COLO829 (cell line): ENCODE results near the gene CLSTN2.
A peak's percentile ranks its signal among the peaks of the same experiment; 100 is the strongest.

ENCODE experiments used
- DNase-seq: peaks from one replicate; pipeline ENCODE4 v3.0.0; 2012; ENCODE audit warnings: low spot score

The CLSTN2 gene

DNA sequence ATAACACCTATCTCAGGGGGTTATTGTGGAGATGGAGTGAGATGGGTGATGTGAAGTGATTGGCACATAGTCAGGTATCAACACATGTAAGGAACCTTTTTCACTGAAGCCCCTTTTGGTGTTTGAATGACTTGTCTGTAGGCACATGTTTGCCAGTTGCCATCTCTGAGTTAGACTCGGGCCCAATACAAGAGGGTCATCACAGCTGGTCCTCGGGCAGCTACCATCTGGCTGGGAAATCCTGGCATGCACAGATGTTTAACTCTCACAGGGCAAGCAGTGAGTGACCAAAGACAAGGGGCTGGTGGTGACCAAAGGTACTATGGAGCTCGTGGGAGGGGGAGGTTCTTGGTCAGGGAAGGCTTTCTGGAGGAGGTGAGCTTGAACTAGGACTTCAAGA lies 118.8 kb downstream of the CLSTN2 start:
- DNase-seq = no peak

DNA sequence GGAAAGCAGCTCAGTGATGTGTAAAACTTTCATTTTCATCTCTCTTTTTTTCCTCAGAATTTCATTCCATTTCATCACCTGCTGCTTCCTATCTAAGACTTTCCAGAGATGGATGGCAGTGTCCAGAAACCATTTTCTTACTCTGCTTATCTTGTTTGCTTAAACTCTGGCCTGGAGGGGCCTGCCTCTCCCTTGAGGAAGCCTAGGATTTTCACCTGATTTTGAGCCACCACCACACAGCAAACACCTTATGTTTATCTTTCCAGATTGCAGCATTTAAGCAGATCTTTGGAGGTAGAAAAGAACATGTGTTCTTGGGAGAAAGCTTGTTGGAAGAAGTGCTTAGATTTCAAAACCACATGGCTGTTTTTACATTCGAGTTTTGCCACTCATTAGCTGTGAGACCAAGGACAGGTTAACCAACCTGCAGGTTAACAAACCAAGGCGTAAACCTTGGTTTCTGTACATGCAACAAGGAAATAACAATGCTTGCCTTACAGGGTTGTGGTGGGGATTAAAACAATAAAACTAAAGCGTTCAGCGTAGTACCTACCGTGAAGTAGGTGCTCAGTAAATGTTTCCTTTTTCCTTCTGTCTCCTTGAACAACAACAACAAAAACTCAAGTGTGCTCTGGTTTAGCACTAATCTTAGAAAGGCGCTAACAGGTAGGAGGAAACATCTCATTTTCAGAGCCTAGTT lies 120.3 kb downstream of the CLSTN2 start:
- no peak for DNase-seq

DNA sequence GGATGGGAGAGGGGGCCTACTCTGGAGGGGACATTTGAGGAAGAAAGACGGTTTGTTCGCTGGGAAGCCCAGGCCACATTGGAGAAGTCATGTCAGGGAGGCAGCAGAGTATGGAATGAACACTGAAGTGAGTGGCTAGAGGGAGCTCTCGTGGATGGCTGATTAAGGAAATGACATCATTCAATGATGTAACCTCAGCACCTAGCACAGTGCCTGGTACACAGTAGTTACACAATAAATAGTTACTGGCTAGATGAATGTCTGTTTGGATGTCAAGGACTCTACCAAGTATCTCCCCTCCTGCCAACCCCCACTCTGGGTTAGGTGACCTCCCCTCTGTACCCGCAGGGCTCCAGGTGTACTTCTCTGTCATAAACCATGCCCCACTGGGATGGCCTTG lies 121.1 kb downstream of the CLSTN2 start:
- no peak for DNase-seq

DNA sequence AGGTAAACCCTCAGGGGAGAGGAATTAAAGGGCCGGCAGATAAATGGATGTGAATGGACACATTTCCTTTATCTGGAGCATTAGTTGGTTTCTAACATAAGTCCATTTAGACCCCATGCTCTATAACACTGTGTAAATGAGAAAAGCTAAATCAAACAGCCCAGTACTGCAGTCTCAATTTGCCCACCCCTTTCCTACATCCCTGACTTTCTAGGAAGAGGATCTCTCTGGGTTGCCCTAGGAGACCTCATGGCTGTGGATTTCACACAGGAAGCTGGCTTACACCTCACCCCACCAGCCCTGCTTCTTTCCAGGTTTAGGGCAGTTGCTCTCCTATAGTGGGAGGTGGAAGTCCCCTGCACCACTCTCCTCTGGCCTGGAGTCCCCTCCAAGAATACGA lies 126.2 kb downstream of the CLSTN2 start:
- no peak for DNase-seq

DNA sequence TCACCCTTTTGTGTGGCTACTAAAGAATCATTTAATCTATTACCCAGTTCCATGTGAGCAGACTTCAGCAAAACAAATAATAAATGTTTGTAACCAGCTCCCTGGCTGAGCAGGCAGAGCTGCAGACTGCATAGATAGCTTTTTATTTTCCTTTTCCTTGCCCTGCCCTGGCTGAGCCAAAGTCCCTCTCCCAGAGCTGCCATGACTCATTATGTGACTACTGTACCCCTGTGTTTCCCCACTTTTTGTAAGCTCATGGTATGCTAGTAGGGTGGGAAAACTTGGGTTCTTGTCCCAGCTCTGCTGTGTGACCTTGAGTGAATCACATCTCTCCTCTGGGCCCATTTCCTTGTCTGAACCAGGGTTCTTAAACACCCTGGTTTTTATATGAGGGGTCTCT lies 127.5 kb downstream of the CLSTN2 start:
- no peak for DNase-seq

DNA sequence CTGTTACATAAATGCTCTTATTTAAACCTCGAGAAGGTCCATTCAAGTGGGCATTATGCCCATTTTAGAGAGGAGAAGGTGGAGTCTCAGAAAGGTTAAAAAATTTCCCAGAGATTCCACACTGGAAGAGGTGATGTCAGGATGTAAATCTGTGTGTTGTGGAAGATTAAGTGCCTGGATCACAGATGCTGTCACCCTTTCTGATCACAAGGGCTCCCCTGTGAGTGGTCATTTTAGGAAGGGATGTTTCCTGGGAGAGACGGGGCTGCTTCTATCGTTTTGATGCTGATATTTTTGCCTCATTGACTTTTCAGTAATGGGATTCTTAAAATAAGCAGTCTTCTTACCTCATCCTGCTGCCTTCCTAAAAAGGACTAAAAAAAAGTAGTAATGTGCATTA lies 132.5 kb downstream of the CLSTN2 start:
- DNase-seq = no peak

DNA sequence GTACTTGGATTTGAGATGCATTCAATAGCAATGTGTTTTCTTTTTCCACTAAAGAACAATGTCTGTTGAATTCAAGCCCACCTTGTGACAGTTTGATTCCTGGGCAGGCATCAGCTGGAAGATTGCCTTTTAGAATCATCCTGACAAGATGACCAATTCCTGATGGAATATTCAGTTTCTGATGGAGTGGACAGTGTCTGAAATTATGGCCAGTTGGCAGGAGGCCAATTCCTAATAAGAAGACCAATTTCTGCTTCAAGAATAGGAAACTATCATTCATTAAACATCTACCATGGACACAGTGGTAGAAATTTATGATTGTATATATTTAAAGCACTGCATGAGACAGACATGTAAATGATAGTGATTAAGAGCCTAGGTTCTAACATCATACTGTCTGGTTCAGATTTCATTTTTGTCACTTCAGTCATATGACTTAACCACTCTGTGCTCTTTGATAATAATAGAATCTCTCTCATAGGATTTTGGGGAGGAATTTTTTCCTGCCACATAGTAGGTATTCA lies 133.6 kb downstream of the CLSTN2 start:
- DNase-seq = no peak

DNA sequence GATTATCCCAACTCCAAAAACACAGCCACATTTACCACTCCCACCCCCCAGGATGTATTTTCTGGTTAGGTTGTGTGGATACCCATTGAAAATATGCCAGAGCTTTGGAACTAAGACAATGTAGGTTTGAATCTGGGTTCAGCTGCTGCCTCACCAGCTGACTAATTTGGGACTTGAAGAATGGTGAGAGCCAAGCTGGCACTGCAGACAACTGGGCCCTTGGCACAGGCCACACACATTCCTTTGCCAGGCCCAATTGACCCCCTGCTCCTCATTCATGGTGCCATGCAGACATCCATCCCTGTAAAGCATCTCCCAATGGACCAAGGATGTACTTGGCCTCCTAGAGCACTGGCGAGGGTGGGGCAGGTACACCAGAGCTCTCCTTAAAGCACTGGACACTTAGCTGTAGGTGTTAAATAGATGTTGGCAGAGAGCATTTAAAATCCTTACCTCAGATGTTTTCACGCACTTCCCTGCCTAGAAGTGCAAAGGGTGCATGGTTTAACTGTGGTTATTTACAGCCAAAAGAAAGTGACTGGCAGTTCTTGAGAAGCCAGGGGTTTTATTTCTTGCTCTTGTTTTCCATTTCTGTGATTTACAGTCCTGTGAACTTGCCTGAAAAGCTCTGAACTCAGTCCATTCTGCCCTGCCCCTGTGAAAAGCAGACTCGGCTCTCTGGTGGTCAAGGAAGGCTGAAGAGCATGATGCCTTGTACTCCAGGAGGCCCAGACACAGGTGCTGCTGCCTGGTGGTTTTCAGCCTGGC lies 138.5 kb downstream of the CLSTN2 start:
- DNase-seq = no peak

DNA sequence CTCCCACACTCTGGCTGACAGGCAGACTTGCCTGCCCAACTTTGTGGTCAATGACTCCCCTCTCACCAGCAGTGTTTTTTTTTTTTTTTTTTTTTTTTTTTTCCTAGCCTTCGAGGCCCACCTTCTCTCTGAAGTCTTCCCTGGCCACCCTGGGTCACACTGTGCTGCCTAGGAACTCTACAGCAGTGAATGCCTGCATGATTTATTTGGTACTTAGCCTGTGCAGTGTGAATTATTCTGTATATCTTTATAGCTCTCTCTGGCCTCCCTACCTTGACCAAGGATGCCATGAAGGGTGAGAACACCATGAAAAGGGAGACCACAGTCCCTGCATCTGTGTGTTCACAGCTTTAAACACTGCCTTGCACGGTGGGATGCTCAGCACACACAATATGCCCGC lies 141.6 kb downstream of the CLSTN2 start:
- no peak for DNase-seq

DNA sequence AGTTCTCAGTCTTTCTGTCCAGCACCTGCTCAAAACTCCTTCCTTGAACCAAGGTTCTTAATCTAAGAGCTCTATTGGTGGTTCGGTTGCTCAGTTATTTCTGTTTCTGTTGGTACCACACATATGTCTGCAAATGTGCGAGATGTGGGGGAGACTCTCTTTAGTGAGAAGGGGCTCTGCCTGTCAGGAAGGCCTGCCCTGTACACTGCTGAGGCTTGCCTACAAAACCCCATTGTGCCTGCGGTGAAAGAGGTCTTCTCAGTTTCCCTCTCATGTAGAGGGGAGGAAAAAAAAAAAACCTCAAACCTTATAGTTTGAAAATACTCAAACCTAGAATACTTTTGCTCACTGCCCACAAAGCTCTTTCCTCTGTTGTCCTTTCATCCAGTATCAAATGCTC lies 142.4 kb downstream of the CLSTN2 start:
- no peak for DNase-seq

DNA sequence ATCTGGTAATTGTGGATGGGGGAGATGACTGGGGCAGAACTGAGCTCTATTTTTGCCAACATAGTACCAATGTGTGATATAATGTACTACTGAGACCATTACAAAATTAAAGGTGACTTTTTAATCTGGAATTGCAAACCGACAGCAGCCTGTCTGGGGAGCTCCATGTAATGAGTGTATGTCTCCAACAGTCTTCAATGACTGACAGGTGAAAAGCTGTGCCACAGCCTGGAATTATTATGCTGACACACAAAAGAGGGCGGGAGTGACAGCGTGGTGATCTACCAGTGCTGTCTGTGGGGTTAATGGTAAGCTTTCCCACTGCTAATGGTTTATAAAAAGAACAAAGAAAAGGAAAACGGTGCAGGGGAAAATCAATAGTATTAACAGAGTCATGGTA lies 143.4 kb downstream of the CLSTN2 start:
- DNase-seq = no peak

DNA sequence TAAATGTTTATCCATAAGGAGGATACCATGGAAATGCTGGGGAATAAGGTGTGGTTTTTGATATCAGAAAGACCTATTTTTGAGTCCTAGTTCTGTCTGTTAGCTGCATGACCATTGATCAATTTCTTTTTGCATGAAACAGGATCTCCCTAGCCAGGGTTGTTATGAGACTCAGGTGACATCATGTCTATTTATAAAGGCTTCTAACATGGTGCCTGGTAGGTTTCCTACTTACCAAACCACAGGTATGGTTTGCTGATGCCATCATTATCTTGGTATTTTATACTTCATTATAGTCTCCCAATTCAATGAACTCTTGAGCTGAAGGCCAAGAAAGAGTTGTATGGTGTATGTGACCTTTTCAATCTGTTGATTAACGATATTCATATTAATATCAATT lies 144.0 kb downstream of the CLSTN2 start:
- no peak for DNase-seq

DNA sequence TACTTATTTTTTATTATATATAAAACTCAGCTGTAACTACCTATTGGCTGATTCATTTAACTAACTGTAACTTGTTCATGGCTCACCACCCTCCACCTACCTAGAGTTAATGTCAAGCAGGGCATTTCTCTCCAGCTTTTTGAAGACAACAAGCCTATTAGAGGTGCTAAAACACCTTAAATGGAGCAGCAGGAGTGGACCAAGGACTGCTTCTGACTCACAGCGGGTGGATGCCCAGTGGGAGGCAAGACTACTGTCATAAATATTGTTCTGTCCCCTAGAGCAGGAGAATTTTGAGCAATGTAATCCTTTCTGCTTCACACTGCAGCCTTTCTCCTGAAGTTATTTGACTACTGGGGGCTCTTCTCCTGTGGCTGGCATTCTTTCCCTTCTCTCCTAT lies 146.9 kb downstream of the CLSTN2 start:
- no peak for DNase-seq

DNA sequence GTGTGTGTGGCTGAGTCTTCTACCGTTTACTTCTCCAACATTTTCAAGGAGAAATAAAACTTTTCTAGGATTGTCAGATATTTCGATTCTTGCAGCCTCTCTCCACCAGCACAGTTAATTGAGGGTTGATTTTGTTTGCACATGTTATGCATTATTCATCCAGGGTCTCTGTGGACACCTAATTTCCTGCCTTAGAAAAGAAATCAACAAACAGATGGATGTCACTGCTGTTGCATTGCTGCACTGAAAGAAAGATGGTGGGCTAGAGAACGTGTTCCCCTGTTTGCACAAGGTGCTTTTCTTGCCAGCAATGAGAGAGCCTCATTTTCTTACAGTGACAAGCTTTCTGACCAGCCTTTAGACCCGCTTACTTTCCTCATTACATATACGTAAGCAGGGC lies 150.0 kb downstream of the CLSTN2 start:
- no peak for DNase-seq

DNA sequence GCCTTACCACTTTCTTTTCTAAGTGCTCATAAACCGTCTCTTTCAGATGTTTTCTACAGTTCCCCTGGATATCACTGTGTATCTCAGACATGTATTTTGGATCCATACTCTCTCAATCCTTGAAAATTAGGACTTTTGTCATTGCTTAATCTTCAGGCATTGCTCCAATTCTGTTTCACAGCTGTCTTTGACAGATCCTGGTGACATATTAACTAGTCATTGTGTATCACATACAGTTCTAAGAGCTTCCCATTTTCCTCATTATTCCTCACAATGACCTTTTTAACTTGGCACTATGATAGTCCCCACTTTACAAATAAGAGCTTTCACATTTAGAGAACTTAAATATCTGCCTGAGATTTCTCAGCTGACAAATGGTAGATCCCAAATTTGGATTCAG lies 151.7 kb downstream of the CLSTN2 start:
- DNase-seq = no peak

DNA sequence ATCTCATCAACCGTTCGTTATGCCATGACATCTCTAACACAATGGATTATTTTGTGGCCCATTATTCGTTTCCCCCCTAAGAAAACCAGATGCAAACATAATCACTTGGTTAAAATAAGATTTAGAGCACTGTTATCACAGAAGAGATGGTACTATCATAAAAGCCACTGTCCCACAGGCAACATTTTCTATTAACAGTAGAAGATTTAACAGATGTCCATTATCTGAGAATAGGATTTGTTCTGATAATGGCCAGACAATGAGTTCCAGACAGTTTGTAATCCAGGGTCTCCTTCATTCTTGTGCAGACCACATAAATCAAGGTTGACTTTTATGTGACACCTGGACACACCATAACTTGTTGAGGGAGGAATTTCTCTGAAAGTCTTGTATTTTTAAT lies 153.1 kb downstream of the CLSTN2 start:
- no peak for DNase-seq

DNA sequence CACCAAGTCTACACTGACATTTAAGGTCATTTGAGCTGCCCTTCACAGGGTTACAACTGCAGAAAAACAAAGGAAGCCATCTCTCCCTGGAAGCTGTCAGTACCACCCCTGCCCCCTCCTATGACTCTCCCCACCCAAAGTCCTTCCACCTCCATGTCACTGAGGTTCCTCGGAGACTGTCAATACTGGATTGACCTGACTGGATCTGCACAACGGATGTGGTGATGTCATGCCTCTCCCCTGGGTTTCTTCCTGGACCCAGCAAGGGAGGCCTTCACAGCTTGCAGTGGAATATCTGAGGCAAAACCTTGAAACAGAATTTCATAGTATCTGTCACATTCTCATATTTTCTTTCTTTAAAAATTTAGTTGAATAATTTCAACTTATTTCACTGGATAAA lies 153.5 kb downstream of the CLSTN2 start:
- no peak for DNase-seq

DNA sequence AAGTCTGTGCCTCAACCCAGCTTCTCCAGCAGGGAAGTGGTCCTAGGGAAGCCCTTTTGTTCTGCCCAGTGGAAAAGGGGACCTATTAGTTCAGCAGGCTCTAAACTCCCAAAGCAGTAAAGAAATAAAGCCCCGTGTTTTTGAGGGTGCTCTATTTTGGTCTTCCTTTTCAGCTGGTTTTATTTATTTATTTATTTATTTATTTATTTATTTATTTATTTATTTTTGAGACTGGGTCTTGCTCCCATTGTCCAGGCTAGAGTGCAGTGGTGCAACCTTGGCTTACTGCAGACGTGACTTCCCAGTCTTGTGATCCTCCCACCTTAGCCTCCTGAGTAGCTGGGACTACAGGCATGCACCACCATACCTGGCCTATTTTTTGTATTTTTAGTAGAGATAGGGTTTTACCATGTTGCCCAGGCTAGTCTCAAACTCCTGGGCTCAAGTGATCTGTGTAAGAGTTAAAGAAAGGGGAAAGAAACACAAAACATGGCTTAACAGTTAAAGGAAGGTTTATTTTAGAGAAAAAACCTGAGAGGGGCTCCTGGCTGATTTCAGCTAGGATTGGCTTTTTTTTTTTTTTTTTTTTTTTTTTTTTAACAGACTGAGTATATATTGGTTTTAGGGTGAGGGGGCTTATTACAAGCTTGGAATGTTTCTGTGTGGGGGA lies 154.6 kb downstream of the CLSTN2 start:
- DNase-seq = no peak

DNA sequence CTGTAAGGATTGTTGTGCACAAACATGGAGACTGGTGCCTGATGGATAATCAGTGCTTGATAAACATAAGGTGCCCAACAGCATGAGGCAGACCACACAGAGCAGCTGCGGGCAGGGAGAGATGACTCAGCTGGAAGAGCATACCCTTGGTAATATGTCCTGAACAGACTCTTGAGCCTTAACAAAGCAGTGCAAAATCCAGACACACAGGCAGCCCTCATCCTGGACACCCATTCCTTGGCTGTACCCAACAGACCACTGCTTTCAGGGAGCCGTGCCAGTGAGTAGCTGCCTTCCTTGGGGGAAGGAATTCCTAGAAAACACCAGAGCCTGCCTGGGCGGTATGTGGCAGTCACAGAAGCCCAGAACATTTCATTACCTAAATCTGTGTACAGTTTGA lies 156.2 kb downstream of the CLSTN2 start:
- DNase-seq = no peak

DNA sequence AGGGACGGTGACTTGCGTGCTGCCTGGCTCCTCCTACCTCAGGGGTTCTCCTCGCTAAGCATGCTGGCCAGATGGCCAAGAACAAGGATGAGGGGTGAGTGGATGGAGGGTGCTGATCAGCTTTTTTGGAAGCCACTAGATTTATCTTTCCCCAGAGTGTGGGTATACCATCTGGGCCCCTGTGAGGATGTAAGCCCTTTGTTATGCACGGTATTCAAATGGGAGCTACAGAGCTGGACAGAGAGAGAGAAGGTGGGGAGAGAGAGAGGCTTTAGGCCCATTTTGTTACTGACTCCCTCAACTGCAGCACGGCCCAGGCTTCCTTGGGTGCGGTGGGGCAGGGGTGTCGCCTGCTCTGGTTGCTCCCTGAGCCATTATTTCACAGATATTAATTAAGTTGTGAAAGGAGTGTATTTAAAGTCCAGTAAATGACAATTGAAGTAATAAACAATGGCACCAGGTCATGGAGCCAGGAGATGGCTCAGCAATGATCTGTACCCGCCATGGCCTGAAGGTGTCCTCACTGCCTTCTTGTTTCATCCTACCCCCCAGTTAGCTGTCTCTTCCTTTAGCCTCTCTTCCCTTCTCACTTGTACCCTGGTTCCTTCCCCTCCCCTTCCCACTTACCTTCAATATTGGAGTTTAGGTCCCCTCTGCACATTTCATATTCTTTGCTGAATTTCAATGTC lies 158.0 kb downstream of the CLSTN2 start:
- DNase-seq = peak; percentile 6

DNA sequence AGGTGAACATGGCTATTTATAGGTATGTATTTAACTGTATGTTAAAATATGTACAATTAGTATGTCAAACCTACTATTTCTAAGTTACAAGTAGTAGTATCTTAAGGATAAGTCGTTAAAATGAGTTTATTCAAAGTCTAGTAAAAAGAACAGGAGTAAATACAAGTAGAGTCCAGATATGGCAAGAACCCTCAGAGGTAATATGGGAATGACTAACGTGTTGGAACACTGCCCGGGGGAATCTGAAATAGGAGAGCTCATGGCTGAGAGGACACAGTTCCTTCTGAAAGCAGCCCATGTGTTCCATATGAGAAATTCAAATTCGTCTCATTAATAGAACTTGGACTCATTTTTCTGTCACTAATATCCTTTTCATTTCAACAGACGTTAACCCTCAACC lies 158.8 kb downstream of the CLSTN2 start:
- no peak for DNase-seq

DNA sequence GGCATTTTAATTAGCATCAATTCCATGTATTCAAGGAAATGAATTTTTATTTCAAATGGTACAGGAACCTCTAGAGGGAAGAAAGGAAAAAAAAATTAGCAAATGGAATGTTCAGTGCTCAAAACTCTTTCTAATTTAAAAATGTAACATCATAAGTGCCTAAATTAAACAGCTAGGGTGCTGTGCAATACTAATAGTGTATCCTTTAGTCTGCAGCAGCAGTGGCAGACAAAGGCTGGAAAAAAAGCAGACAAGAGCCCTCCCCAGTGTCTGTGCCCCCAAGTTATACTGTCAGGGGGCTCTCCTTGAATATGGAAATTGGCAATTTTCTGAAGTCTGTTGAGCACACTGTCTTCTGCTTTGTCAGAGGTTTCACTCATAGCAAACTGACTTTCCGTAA lies 159.5 kb downstream of the CLSTN2 start:
- no peak for DNase-seq

DNA sequence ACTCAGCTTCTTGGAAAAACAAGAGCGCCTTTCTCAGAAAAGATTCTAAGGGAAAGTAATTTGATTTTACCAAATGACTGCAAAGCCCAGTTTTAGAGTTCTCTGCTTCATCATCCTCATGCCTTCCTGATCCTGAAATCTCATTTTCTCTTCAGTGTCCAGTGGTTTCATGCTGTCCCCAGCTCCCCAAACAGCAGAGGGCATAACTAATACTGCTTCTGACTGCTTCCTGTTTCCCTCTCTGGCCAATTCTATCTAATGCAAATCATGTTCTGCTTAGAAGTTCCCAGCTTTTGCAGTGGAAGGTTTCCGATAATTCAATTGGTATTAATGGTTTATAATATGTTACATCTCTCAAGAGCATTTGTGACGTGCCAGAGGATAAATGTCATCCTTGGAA lies 161.1 kb downstream of the CLSTN2 start:
- no peak for DNase-seq
